Adipocyte (in vitro differentiated cells): ENCODE results near the gene SNTG2.
"Not testable (repeated sequence)": the region's sequence is repeated elsewhere in the genome, so short reads cannot be mapped to it uniquely, and the experiment has no call there.

Experiments
- DNase-seq: peaks from one replicate; pipeline ENCODE4 v3.0.0-alpha.2; 2015; ENCODE audit warnings: low read depth
- H3K27me3 ChIP-seq: replicated peaks from 2 replicates; pipeline ENCODE4 v1.7.0; 2013; ENCODE audit warnings: mild to moderate bottlenecking, low read length, moderate library complexity; ENCODE audit not compliant: control insufficient read depth, insufficient read depth
- H3K36me3 ChIP-seq: 2 replicates; pipeline ENCODE4 v1.7.0; 2013; ENCODE audit warnings: low read length, mild to moderate bottlenecking, moderate library complexity; ENCODE audit not compliant: control insufficient read depth, insufficient read depth, severe bottlenecking
- H3K4me1 ChIP-seq: 2 replicates; pipeline ENCODE4 v1.7.0; 2013; ENCODE audit warnings: mild to moderate bottlenecking, low read length, moderate library complexity; ENCODE audit not compliant: control insufficient read depth, insufficient read depth
- H3K4me3 ChIP-seq: 2 replicates; pipeline ENCODE4 v1.7.0; 2013; ENCODE audit warnings: mild to moderate bottlenecking, low read length, moderate library complexity
- H3K9ac ChIP-seq: 2 replicates; pipeline ENCODE4 v1.7.0; 2013; ENCODE audit warnings: mild to moderate bottlenecking, low read length, moderate library complexity
- H3K9me3 ChIP-seq: 2 replicates; pipeline ENCODE4 v1.7.0; 2013; ENCODE audit warnings: mild to moderate bottlenecking, low read length, moderate library complexity; ENCODE audit not compliant: control insufficient read depth

Gene SNTG2

GRCh38 chr2:1370461-1370860 is 419.8 kb downstream of the SNTG2 start:
- no peaks in the 10 kb centered on the region for H3K4me1 ChIP-seq
- no peaks in the 10 kb centered on the region for H3K9me3 ChIP-seq
- no peak for DNase-seq
- H3K27me3 ChIP-seq, result peaks cover 10% of the 10 kb centered on the region
- no peaks in the 10 kb centered on the region for H3K36me3 ChIP-seq
- H3K9ac ChIP-seq, result no peak overlapping the region
- H3K4me3 ChIP-seq, result no peak overlapping the region

DNA sequence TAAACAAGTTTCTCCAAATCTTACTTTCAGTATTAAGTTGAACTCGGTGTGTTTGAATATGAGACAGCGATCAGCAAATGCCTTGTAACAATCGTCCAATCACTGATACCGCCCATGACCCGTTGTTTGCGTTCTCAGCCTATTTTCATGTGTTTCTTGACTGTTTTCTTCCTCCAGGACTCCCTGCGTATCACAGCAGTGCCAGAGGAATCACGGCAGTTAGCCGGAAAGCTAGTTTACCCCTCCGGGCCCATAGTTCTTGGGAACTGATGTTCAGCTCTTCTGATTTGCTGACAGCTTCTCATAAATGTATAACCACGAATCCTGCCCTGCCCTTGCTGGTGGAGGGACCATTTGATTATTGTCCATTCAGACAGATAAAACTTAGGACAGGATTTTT is 420.4 kb downstream of the SNTG2 start:
- no peaks in the 10 kb centered on the region for H3K36me3 ChIP-seq
- no peaks in the 10 kb centered on the region for H3K9me3 ChIP-seq
- no peak overlapping the region for H3K4me3 ChIP-seq
- peaks cover 10% of the 10 kb centered on the region for H3K27me3 ChIP-seq
- no peak for DNase-seq
- no peaks in the 10 kb centered on the region for H3K4me1 ChIP-seq
- no peak overlapping the region for H3K9ac ChIP-seq

DNA sequence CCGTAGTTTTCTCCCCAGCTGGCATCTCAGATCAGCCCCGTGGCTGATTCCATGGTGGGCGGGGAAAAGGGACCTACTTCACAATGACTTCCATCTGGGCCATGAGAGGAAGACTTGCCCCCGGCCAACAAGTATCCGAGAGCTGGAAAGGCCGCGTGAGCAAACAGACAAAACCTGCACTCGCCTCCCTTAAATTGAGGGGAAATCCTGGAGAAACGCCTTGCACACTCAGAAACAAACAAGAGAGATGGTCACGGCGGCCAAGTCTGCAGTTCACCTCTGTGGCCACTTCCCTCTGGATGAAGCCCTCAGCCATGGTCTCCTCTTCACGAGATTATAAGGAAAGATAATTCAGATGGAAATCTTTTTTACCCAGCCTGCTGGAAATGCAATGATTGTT is 423.2 kb downstream of the SNTG2 start:
- no peak for DNase-seq
- no peak overlapping the region for H3K4me3 ChIP-seq
- no peaks in the 10 kb centered on the region for H3K36me3 ChIP-seq
- H3K27me3 ChIP-seq, result peaks cover 10% of the 10 kb centered on the region
- H3K9ac ChIP-seq, result no peak overlapping the region
- H3K4me1 ChIP-seq, result no peaks in the 10 kb centered on the region
- H3K9me3 ChIP-seq, result no peaks in the 10 kb centered on the region

- H3K9me3 ChIP-seq, result no peaks in the 10 kb centered on the region
These were observed 423.6 kb downstream of the SNTG2 start for GRCh38 chr2:1374287-1374686.

DNA sequence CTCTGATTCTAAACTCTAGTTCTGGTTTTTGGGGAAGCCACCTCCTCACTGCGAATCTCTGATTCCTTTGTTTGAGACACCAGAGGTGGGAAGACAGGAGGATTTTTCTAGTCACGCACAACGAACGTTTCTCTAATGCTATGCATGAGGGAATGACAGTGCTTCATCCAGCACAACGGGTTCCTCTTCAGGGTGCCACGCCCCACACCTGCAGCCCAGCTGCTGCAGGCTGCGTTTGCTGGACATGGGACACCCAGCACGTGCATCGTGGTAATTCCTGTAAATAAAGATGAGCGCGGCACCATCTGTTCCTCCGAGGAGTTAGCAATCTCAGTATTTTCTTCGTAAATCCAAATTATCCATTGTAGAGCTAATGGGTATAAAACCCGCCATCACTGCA is 425.1 kb downstream of the SNTG2 start:
- no peak overlapping the region for H3K9ac ChIP-seq
- H3K9me3 ChIP-seq, result no peaks in the 10 kb centered on the region
- H3K4me3 ChIP-seq, result no peak overlapping the region
- H3K4me1 ChIP-seq, result no peaks in the 10 kb centered on the region
- H3K27me3 ChIP-seq, result peaks cover 10% of the 10 kb centered on the region
- H3K36me3 ChIP-seq, result no peaks in the 10 kb centered on the region
- no peak for DNase-seq

More at GRCh38 chr2:1374287-1374686, 423.6 kb downstream of the SNTG2 start:
- Histone ChIP-seq H3K36me3 (no peaks in the 10 kb centered on the region), H3K4me3 (no peak overlapping the region), H3K4me1 (no peaks in the 10 kb centered on the region), H3K9ac (no peak overlapping the region), H3K27me3 (peaks cover 10% of the 10 kb centered on the region)
- no peak for DNase-seq

DNA sequence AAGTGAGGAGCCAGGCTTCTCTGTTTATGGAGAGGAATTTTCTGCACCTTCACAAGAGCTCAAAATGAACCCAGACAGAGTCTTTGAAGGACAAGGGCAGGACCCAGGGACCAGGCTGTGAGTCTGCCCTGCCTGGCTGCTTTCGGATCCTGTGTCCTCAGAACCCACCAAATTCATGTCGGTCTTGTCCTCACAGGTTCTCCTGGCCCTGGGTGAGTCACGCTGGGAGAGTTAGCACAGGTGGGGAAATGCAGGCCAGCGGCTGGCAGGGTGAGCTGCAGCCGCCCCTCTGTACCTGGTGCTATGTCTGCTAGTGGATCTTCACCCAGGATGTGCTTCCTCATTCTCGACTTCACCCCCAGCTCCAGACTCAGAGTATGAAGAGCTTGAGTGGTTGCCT is 426.8 kb downstream of the SNTG2 start:
- Histone ChIP-seq H3K9me3 (no peaks in the 10 kb centered on the region), H3K4me3 (no peak overlapping the region), H3K27me3 (no peaks in the 10 kb centered on the region), H3K36me3 (no peaks in the 10 kb centered on the region), H3K9ac (no peak overlapping the region), H3K4me1 (no peaks in the 10 kb centered on the region)
- no peak for DNase-seq

GRCh38 chr2:1378456-1379150 is 428.0 kb downstream of the SNTG2 start:
- Histone ChIP-seq H3K4me1 (no peaks in the 10 kb centered on the region), H3K27me3 (no peaks in the 10 kb centered on the region), H3K9ac (no peak overlapping the region), H3K36me3 (no peaks in the 10 kb centered on the region), H3K9me3 (no peaks in the 10 kb centered on the region), H3K4me3 (no peak overlapping the region)
- no peak for DNase-seq

DNA sequence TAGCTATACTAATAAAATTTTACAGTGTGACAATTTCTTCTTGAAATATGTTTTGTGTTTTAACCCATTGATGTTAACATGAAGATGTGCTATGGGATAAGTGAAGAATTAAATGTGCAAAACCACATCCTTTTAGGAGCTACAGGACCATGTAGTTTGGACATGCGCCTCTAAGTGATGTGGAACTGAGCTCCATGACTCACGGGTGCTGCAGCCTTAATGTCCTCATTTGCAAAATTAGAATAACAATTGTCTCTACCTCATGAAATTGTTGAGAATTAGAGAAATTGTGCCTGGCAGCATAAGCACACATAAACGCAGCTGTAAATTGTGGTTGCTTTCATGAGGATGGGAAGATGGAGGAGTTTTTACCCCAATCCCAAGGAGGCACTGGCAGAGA is 431.0 kb downstream of the SNTG2 start:
- no peaks in the 10 kb centered on the region for H3K4me1 ChIP-seq
- H3K36me3 ChIP-seq, result no peaks in the 10 kb centered on the region
- no peak overlapping the region for H3K4me3 ChIP-seq
- no peak overlapping the region for H3K9ac ChIP-seq
- no peak for DNase-seq
- H3K27me3 ChIP-seq, result no peaks in the 10 kb centered on the region
- no peaks in the 10 kb centered on the region for H3K9me3 ChIP-seq

DNA sequence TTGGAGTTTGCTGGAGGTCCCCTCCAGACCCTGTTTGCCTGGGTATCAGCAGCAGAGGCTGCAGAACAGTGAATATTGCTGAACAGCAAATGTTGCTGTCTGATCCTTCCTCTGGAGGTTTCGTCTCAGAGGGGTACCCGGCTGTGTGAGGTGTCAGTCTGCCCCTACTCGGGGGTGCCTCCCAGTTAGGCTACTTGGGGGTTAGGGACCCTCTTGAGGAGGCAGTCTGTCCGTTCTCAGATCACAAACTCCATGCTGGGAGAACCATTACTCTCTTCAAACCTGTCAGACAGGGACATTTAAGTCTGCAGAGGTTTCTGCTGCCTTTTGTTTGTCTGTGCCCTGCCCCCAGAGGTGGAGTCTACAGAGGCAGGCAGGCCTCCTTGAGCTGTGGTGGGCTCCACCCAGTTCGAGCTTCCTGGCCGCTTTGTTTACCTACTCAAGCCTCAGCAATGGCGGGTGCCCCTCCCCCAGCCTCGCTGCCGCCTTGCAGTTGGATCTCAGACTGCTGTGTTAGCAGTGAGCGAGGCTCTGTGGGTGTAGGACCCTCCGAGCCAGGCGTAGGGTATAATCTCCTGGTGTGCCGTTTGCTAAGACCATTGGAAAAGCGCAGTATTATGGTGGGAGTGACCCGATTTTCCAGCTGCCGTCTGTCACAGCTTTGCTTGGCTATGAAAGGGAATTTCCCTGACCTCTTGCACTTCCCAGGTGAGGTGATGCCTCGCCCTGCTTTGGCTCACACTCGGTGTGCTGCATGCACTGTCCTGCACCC is 437.5 kb downstream of the SNTG2 start:
- H3K9me3 ChIP-seq, H3K4me1 ChIP-seq, H3K27me3 ChIP-seq, H3K36me3 ChIP-seq, DNase-seq, H3K4me3 ChIP-seq, H3K9ac ChIP-seq: not testable (repeated sequence)

GRCh38 chr2:1390118-1390517 is 439.5 kb downstream of the SNTG2 start:
- DNase-seq, H3K4me3 ChIP-seq, H3K9ac ChIP-seq, H3K27me3 ChIP-seq, H3K36me3 ChIP-seq, H3K4me1 ChIP-seq, H3K9me3 ChIP-seq: not testable (repeated sequence)

DNA sequence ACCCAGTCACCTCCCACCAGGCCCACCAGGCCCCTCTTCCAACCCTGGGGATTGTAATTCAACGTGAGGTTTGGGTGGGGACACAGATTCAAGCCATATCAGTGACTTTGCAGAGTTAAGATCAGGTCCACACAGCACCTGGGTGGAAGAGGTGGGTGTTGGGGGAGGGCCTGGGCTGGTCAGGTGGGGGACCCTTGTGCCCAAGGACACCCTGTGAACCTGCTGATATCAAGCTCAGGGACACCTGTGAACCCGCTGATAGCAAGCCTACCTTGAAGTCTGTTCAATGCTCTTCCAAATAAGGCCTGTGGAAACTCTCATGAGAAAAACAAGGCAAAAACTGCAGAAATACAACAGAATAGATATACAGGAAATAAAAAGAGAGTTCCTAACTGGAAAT is 442.7 kb downstream of the SNTG2 start:
- no peak overlapping the region for H3K9ac ChIP-seq
- H3K4me3 ChIP-seq, result no peak overlapping the region
- no peaks in the 10 kb centered on the region for H3K27me3 ChIP-seq
- no peak for DNase-seq
- no peaks in the 10 kb centered on the region for H3K4me1 ChIP-seq
- H3K36me3 ChIP-seq, result no peaks in the 10 kb centered on the region
- no peaks in the 10 kb centered on the region for H3K9me3 ChIP-seq
